Neural cell (in vitro differentiated cells): Measurements from ENCODE around the gene MDFIC2. TPM values are rescaled to one million over a fixed set of nuclear protein-coding genes. Genes with fewer than 3 reads are reported as not detected.
"Not testable (repeated sequence)": the region's sequence is repeated elsewhere in the genome, so short reads cannot be mapped to it uniquely, and the experiment has no call there.

Source experiments
- H2AFZ ChIP-seq: fragments of 200-600, 300-800 bp; sonication (generic), shearing (Covaris generic); 2 replicates; pipeline ENCODE4 v1.6.0; 2014; ENCODE audit warnings: low read depth, mild to moderate bottlenecking, antibody characterized with exemption, low read length, moderate library complexity
- H3F3A ChIP-seq: fragments of 200-600 bp; shearing (Covaris generic); 2 replicates; pipeline ENCODE4 v1.6.1; 2016; ENCODE audit warnings: mild to moderate bottlenecking, moderate library complexity, mixed read lengths, antibody characterized with exemption, low read length; ENCODE audit not compliant: insufficient read depth, poor library complexity, severe bottlenecking
- H3K27ac ChIP-seq: fragments of 200-600, 300-800 bp; sonication (generic), shearing (Covaris generic); 2 replicates; pipeline ENCODE4 v1.5.1; 2014; ENCODE audit warnings: mild to moderate bottlenecking, low read length, moderate library complexity
- H3K27me3 ChIP-seq: fragments of 300-800, 200-600 bp; sonication (generic), shearing (Covaris generic); 2 replicates; pipeline ENCODE4 v1.6.0; 2014; ENCODE audit warnings: mild to moderate bottlenecking, low read depth, low read length, moderate library complexity; ENCODE audit not compliant: insufficient read depth
- H3K36me3 ChIP-seq: fragments of 300-800, 200-600 bp; sonication (generic), shearing (Covaris generic); 2 replicates; pipeline ENCODE4 v1.5.1; 2014; ENCODE audit warnings: mild to moderate bottlenecking, antibody characterized with exemption, low read length, moderate library complexity; ENCODE audit not compliant: insufficient read depth
- H3K4me2 ChIP-seq: fragments of 300-800, 200-600 bp; sonication (generic), shearing (Covaris generic); 2 replicates; pipeline ENCODE4 v1.6.0; 2014; ENCODE audit warnings: mild to moderate bottlenecking, low read length
- H3K4me3 ChIP-seq: fragments of 300-800, 200-600 bp; sonication (generic), shearing (Covaris generic); 2 replicates; pipeline ENCODE4 v1.5.1; 2014; ENCODE audit warnings: mild to moderate bottlenecking, low read length, moderate library complexity
- H3K79me2 ChIP-seq: fragments of 200-600 bp; shearing (Covaris generic); replicated peaks from 2 replicates; pipeline ENCODE4 v1.6.0; 2014; ENCODE audit warnings: mild to moderate bottlenecking, low read length, moderate library complexity; ENCODE audit not compliant: insufficient read depth
- H3K9ac ChIP-seq: fragments of 300-800, 200-600 bp; sonication (generic), shearing (Covaris generic); 2 replicates; pipeline ENCODE4 v1.6.1; 2016; ENCODE audit warnings: mild to moderate bottlenecking, low read length, mixed read lengths
- H3K9me2 ChIP-seq: fragments of 200-600 bp; shearing (Covaris generic); 2 replicates; pipeline ENCODE4 v1.6.1; 2016; ENCODE audit warnings: mild to moderate bottlenecking, low read length, mixed read lengths; ENCODE audit not compliant: insufficient read depth
- H3K9me3 ChIP-seq: fragments of 200-600, 300-800 bp; sonication (generic), shearing (Covaris generic); 2 replicates; pipeline ENCODE4 v1.6.1; 2016; ENCODE audit warnings: mild to moderate bottlenecking, mixed run types, low read length, moderate library complexity, mixed read lengths
- H4K20me1 ChIP-seq: fragments of 200-600 bp; shearing (Covaris generic); 2 replicates; pipeline ENCODE4 v1.6.1; 2016; ENCODE audit warnings: mild to moderate bottlenecking, mixed run types; ENCODE audit not compliant: insufficient read depth
- EP300 ChIP-seq: fragments of 450-650 bp; conservative IDR thresholded peaks from 2 replicates; pipeline ENCODE4 v1.6.1; 2014; ENCODE audit warnings: antibody characterized with exemption, mild to moderate bottlenecking, moderate library complexity; ENCODE audit not compliant: poor library complexity, severe bottlenecking
- EZH2 ChIP-seq: fragments of 200-600, 300-800 bp; shearing (Covaris generic), sonication (generic); IDR thresholded peaks from 2 replicates; pipeline ENCODE4 v1.6.1; 2014; ENCODE audit warnings: antibody characterized with exemption, low read length, borderline replicate concordance, mild to moderate bottlenecking; ENCODE audit not compliant: insufficient read depth, poor library complexity, severe bottlenecking
- MXI1 ChIP-seq: fragments of 450-650 bp; conservative IDR thresholded peaks from 2 replicates; pipeline ENCODE4 v1.6.1; 2014; ENCODE audit warnings: antibody characterized with exemption, mild to moderate bottlenecking; ENCODE audit not compliant: poor library complexity, severe bottlenecking
- POLR2AphosphoS5 ChIP-seq: IDR thresholded peaks from 2 replicates; pipeline ENCODE4 v1.6.1; 2012
- RAD21 ChIP-seq: fragments of 450-650 bp; conservative IDR thresholded peaks from 2 replicates; pipeline ENCODE4 v1.6.1; 2014; ENCODE audit warnings: antibody characterized with exemption, mild to moderate bottlenecking, moderate library complexity
- SMC3 ChIP-seq: fragments of 450-650 bp; conservative IDR thresholded peaks from 2 replicates; pipeline ENCODE4 v1.6.1; 2014; ENCODE audit warnings: antibody characterized with exemption, mild to moderate bottlenecking, moderate library complexity; ENCODE audit not compliant: poor library complexity
- TAF1 ChIP-seq: IDR thresholded peaks from 2 replicates; pipeline ENCODE4 v1.6.1; 2012; ENCODE audit warnings: low read depth
- polyA plus RNA-seq: library from polyadenylated mRNA; depleted of rRNA; stranded (reverse); fragments of >200 nt; gene quantifications from 2 replicates; pipeline ENCODE4 v1.2.3, GENCODE V29; 2014
- TF ChIP-seq, protein P1 (sequence below): IDR thresholded peaks from 2 replicates; pipeline ENCODE4 v1.6.1; 2012; ENCODE audit warnings: borderline replicate concordance
- TF ChIP-seq, protein P2 (sequence below): fragments of 450-650 bp; IDR thresholded peaks from 2 replicates; pipeline ENCODE4 v1.5.1; 2014; ENCODE audit warnings: antibody characterized with exemption, mild to moderate bottlenecking, moderate library complexity; ENCODE audit not compliant: poor library complexity, severe bottlenecking

MDFIC2 gene
- polyA plus RNA-seq, 1 donor from 2014 or later: not detected

DNA sequence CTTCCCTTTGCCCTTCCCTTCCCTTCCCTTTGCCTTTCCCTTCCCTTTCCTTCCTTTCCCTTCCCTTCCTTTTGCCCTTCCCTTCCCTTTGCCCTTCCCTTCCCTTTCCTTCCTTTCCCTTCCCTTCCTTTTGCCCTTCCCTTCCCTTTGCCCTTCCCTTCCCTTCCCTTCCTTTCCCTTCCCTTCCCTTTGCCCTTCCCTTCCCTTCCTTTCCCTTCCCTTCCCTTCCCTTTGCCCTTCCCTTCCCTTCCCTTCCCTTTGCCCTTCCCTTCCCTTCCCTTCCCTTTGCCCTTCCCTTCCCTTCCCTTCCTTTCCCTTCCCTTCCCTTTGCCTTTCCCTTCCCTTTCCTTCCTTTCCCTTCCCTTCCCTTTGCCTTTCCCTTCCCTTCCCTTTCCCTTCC, 101.2 kb downstream of the MDFIC2 start:
- not testable (repeated sequence) for H3K36me3 ChIP-seq, H3K4me3 ChIP-seq, H4K20me1 ChIP-seq, H3K27ac ChIP-seq, H2AFZ ChIP-seq, H3K27me3 ChIP-seq, H3F3A ChIP-seq, H3K9me2 ChIP-seq, H3K9ac ChIP-seq, H3K9me3 ChIP-seq, H3K4me2 ChIP-seq, H3K79me2 ChIP-seq

DNA sequence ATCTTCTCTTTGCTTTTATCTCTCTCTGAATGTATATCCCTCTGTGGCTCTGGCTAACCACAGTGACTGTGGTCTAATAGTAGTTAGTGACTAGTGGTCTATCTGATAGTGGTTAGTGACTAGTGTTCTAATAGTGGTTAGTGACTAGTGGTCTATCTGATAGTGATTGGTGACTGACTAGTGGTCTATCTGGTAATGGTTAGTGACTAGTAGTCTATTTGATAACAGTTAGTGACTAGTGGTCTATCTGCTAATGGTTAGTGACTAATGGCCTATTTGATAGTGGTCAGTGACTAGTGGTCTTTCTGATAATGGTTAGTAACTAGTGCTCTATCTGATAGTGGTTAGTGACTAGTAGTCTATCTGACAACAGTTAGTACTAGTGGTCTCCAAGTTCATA, 110.5 kb downstream of the MDFIC2 start:
- H3F3A ChIP-seq: no peaks in the 10 kb centered on the region
- no peak overlapping the region for H3K9ac ChIP-seq
- no peaks in the 10 kb centered on the region for H3K79me2 ChIP-seq
- no peak overlapping the region for H3K27ac ChIP-seq
- no peaks in the 10 kb centered on the region for H3K9me2 ChIP-seq
- H2AFZ ChIP-seq: no peak overlapping the region
- TF ChIP-seq, protein P1, sequence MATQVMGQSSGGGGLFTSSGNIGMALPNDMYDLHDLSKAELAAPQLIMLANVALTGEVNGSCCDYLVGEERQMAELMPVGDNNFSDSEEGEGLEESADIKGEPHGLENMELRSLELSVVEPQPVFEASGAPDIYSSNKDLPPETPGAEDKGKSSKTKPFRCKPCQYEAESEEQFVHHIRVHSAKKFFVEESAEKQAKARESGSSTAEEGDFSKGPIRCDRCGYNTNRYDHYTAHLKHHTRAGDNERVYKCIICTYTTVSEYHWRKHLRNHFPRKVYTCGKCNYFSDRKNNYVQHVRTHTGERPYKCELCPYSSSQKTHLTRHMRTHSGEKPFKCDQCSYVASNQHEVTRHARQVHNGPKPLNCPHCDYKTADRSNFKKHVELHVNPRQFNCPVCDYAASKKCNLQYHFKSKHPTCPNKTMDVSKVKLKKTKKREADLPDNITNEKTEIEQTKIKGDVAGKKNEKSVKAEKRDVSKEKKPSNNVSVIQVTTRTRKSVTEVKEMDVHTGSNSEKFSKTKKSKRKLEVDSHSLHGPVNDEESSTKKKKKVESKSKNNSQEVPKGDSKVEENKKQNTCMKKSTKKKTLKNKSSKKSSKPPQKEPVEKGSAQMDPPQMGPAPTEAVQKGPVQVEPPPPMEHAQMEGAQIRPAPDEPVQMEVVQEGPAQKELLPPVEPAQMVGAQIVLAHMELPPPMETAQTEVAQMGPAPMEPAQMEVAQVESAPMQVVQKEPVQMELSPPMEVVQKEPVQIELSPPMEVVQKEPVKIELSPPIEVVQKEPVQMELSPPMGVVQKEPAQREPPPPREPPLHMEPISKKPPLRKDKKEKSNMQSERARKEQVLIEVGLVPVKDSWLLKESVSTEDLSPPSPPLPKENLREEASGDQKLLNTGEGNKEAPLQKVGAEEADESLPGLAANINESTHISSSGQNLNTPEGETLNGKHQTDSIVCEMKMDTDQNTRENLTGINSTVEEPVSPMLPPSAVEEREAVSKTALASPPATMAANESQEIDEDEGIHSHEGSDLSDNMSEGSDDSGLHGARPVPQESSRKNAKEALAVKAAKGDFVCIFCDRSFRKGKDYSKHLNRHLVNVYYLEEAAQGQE: no peak
- no peak for TF ChIP-seq POLR2AphosphoS5
- no peak for TF ChIP-seq MXI1
- no peak for TF ChIP-seq EP300
- TF ChIP-seq, protein P2, sequence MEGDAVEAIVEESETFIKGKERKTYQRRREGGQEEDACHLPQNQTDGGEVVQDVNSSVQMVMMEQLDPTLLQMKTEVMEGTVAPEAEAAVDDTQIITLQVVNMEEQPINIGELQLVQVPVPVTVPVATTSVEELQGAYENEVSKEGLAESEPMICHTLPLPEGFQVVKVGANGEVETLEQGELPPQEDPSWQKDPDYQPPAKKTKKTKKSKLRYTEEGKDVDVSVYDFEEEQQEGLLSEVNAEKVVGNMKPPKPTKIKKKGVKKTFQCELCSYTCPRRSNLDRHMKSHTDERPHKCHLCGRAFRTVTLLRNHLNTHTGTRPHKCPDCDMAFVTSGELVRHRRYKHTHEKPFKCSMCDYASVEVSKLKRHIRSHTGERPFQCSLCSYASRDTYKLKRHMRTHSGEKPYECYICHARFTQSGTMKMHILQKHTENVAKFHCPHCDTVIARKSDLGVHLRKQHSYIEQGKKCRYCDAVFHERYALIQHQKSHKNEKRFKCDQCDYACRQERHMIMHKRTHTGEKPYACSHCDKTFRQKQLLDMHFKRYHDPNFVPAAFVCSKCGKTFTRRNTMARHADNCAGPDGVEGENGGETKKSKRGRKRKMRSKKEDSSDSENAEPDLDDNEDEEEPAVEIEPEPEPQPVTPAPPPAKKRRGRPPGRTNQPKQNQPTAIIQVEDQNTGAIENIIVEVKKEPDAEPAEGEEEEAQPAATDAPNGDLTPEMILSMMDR: no peak
- TF ChIP-seq TAF1: no peak
- no peak for TF ChIP-seq RAD21
- no peak for TF ChIP-seq EZH2
- TF ChIP-seq SMC3: no peak
- H3K27me3 ChIP-seq: no peaks in the 10 kb centered on the region
- no peaks in the 10 kb centered on the region for H4K20me1 ChIP-seq
- no peaks in the 10 kb centered on the region for H3K9me3 ChIP-seq
- H3K4me2 ChIP-seq: no peak overlapping the region
- no peak overlapping the region for H3K4me3 ChIP-seq
- H3K36me3 ChIP-seq: no peaks in the 10 kb centered on the region

DNA sequence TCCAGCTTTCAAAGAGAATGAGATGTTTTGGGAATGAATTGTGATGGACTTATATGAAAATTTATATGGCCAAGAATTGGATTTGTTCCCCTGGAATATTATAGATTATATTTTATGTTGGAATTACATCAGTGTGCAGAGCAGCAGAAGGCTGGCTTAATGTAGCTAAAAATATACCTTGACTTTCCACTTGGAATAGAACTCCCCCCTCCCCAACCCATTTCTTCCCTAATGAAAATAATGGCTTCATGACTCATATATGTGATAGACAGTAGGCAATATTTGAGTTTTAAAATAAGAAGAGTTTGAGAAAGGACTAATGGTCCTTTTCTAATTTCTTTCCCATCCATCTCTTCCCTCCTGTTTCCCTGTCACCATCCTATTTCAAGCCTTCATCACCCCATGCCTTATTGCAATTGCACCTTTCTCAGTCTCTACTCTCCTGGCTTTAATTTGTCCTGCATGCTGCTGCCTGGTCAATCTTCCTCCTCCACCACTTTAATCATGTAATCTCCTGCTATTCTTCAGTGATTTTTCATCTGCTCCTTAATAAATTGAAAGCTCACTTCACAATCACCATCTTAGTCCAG, 122.5 kb downstream of the MDFIC2 start:
- no peak overlapping the region for H3K4me3 ChIP-seq
- TF ChIP-seq TAF1: no peak
- TF ChIP-seq RAD21: no peak
- TF ChIP-seq EZH2: no peak
- TF ChIP-seq, protein P1: no peak
- TF ChIP-seq MXI1: no peak
- TF ChIP-seq, protein P2: no peak
- TF ChIP-seq POLR2AphosphoS5: no peak
- no peak for TF ChIP-seq SMC3
- TF ChIP-seq EP300: no peak
- H3K36me3 ChIP-seq: no peaks in the 10 kb centered on the region
- no peaks in the 10 kb centered on the region for H4K20me1 ChIP-seq
- no peaks in the 10 kb centered on the region for H3K27me3 ChIP-seq
- no peak overlapping the region for H3K4me2 ChIP-seq
- no peaks in the 10 kb centered on the region for H3K9me2 ChIP-seq
- no peak overlapping the region for H2AFZ ChIP-seq
- H3K79me2 ChIP-seq: no peaks in the 10 kb centered on the region
- no peaks in the 10 kb centered on the region for H3K9me3 ChIP-seq
- H3K9ac ChIP-seq: no peak overlapping the region
- no peaks in the 10 kb centered on the region for H3F3A ChIP-seq
- no peak overlapping the region for H3K27ac ChIP-seq
